HUES6 (cell line): ENCODE results near the gene GPI.
A peak's percentile ranks its signal among the peaks of the same experiment; 100 is the strongest.

Experiments
- H3K27ac ChIP-seq: 2 replicates; pipeline ENCODE4 v1.7.0; 2013; ENCODE audit warnings: low read depth, mild to moderate bottlenecking, low read length, inconsistent platforms
- H3K27me3 ChIP-seq: 2 replicates; pipeline ENCODE4 v1.6.1; 2013; ENCODE audit warnings: low read length; ENCODE audit not compliant: control insufficient read depth, insufficient read depth
- H3K36me3 ChIP-seq: 2 replicates; pipeline ENCODE4 v1.6.1; 2013; ENCODE audit warnings: low read length; ENCODE audit not compliant: control insufficient read depth, insufficient read depth
- H3K4me1 ChIP-seq: 2 replicates; pipeline ENCODE4 v1.6.1; 2013; ENCODE audit warnings: low read length; ENCODE audit not compliant: control insufficient read depth, insufficient read depth
- H3K4me3 ChIP-seq: 2 replicates; pipeline ENCODE4 v1.5.1; 2013; ENCODE audit warnings: low read depth, low read length
- H3K9ac ChIP-seq: one replicate; pipeline ENCODE4 v1.6.1; 2013; ENCODE audit warnings: mild to moderate bottlenecking, low read length
- H3K9me3 ChIP-seq: 2 replicates; pipeline ENCODE4 v1.6.1; 2013; ENCODE audit warnings: low read depth, low read length; ENCODE audit not compliant: control insufficient read depth, insufficient read depth

GPI gene

DNA sequence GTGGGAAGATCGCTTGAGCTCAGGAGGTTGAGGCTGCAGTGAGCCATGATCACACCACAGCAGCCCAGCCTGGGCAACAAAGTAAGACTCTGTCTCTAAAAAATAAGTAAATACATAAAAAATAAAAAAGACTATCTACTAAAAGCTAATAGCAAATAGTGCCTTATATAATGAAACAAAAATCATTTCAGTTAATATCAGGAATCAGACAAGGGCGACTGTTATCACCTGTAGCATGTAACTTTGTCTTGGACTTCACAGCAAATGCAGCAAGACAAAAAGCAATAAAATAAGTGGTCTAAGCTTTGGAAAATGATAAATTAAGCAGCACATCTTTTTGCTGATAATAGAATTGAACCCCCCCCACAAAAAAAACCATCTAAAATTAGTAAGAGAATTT is 21.2 kb upstream of the GPI start:
- peaks cover 56% of the 10 kb centered on the region for H3K36me3 ChIP-seq
- no peak overlapping the region for H3K4me3 ChIP-seq

DNA sequence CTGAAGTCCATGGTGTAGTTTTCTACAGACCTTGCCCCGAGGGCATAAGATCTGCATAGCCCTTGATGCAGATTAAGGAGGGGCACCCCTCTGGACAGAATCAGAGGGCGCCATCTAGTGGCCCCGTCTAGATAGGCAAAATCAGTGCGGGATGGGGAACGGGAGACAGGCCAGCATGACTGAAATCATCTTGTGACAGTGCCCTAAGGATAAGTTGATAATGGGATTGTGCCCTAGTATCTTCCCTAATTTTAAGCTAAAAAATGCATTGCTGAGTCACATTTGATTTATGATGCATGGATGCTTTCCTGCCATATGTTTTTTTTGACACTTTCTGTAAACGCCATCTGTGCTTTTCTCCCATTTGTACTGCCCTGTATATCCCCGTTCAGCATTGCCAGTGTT is 19.0 kb upstream of the GPI start:
- Histone ChIP-seq H3K4me3 (no peak overlapping the region), H3K27me3 (no peaks in the 10 kb centered on the region), H3K27ac (no peak overlapping the region), H3K4me1 (no peaks in the 10 kb centered on the region), H3K36me3 (peaks cover 51% of the 10 kb centered on the region), H3K9ac (no peak overlapping the region), H3K9me3 (no peaks in the 10 kb centered on the region)

More for the DNA sequence above, 21.2 kb upstream of the GPI start:
- H3K27me3 ChIP-seq = no peaks in the 10 kb centered on the region
- H3K9ac ChIP-seq = no peak overlapping the region
- H3K4me1 ChIP-seq = no peaks in the 10 kb centered on the region
- H3K27ac ChIP-seq = no peak overlapping the region
- H3K9me3 ChIP-seq = no peaks in the 10 kb centered on the region

DNA sequence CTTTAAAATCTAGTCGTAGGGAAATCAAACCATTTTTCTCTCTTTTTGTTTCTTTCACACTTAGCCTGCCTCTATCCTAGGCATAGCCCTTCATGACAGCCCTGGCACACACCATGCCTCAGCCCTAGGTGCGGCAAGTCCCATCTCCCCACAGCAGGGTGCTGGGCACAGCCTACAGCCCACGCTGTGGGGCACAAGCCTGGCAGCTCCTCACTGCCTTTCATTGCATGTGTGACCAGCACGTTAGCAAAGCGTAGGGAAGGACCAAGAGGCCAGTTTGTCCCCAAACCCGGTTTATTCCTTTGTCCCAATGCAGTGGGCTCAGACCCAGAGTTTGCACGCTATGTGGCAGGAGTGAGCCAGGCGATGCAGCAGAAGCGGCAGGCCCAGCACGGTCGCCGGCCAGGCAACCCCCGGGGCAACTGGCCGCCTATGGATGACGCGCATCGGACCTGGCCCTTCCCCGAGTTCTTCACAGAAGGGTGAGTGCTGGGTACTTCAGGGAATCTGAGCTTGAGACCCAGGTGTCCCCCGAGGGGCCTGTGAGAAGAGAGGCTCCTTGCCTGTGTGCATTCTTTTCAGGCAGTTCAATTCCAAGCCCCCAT is 17.3 kb upstream of the GPI start:
- Histone ChIP-seq H3K4me1 (no peaks in the 10 kb centered on the region), H3K36me3 (peaks cover 47% of the 10 kb centered on the region), H3K9ac (no peak overlapping the region), H3K9me3 (no peaks in the 10 kb centered on the region), H3K27me3 (no peaks in the 10 kb centered on the region), H3K27ac (no peak overlapping the region), H3K4me3 (no peak overlapping the region)

DNA sequence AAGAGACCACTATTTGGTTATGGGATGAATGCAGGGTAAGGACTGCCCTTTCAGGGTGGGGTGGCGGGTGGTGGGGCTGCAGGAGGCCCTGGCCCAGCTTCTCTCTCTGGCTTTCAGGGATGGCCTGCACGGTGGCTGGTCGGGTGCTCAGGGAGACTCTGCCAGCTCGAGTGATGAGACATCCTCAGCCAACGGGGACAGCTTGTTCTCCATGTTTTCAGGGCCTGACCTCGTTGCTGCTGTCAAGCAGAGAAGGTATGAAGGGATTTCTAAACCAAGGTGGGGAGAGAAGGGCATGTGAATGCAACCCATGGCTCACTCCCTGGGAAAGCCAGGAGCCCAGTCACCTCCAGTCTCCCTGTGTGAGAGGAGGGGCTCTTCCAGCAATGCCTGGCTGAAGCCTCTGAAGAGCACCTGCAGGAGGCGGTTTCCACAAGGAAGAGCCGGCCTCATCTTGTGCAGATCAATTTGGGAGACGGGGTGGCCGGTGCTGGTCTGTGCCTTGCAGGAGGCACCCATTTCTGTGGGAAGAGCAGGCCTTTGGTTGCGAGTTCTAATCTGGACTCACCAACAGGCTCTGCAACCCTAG is 16.0 kb upstream of the GPI start:
- H3K9ac ChIP-seq = no peak overlapping the region
- peaks cover 46% of the 10 kb centered on the region for H3K36me3 ChIP-seq
- H3K9me3 ChIP-seq = no peaks in the 10 kb centered on the region
- no peaks in the 10 kb centered on the region for H3K27me3 ChIP-seq
- no peak overlapping the region for H3K27ac ChIP-seq
- H3K4me3 ChIP-seq = no peak overlapping the region
- no peaks in the 10 kb centered on the region for H3K4me1 ChIP-seq

DNA sequence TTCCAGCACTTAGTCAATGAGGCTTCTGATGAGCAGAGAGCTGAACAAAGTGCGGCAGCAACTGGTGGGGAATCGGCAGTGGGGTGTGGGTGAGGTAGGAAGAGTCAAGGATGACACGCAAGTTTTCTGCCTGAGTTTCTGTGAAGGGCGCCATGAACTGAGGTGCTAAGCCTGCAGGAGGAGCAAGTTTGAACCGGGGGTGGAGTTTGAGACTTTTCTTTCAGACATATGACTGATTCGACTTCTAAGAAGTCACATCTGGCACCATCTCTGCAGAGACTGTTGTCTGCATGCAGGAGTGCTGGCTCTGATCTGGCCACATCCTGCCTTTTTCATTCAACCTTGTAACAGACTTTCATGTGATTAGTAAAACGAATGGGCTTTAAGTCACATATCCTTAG is 14.8 kb upstream of the GPI start:
- Histone ChIP-seq H3K36me3 (peaks cover 44% of the 10 kb centered on the region), H3K4me1 (no peaks in the 10 kb centered on the region), H3K27ac (no peak overlapping the region), H3K9me3 (no peaks in the 10 kb centered on the region), H3K4me3 (no peak overlapping the region), H3K27me3 (no peaks in the 10 kb centered on the region), H3K9ac (no peak overlapping the region)

DNA sequence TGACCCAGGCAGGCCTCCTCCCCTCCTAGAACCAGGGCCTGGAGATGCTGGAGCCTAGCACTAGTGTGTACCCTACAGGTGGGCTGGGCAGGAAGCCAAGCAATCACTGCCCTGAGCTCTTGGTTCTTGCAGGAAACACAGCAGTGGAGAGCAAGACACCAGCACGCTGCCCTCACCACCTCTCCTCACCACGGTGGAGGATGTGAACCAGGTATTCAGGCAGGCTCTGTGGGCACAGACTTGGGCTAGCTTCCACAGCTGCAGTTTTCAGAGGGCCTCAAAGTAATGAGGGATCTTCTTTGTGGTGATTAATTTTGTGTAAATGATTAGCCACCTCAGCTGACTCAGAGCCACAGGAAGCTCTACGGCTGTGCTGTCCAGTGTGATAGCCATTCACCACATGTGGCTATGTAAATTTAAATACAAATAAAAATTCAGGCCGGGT is 13.6 kb upstream of the GPI start:
- no peaks in the 10 kb centered on the region for H3K27me3 ChIP-seq
- H3K27ac ChIP-seq = no peak overlapping the region
- no peak overlapping the region for H3K4me3 ChIP-seq
- H3K36me3 ChIP-seq = peaks cover 41% of the 10 kb centered on the region
- no peaks in the 10 kb centered on the region for H3K9me3 ChIP-seq
- no peaks in the 10 kb centered on the region for H3K4me1 ChIP-seq
- H3K9ac ChIP-seq = no peak overlapping the region

DNA sequence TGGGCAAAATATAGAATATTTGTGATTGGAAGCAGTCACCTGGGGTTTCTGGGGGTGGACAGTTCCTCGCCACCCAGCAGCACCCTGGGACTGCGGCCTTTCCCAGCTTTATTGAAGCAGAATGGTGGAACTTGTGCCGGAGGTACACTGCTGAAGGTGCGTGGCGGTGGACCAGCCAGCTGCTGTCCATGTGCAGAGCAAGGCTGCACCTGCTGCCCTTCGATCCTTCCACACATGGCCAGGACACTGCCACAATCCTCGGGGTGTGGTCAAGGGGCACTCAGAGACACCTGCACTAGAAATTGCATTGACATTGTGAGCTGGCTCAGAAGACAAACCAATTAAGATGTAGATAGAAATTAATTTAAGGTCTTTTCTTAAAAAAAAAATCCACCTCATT is 11.4 kb upstream of the GPI start:
- H3K4me1 ChIP-seq = peaks cover 4% of the 10 kb centered on the region
- no peak overlapping the region for H3K4me3 ChIP-seq
- H3K9me3 ChIP-seq = no peaks in the 10 kb centered on the region
- peaks cover 33% of the 10 kb centered on the region for H3K36me3 ChIP-seq
- no peak overlapping the region for H3K9ac ChIP-seq
- H3K27ac ChIP-seq = no peak overlapping the region
- no peaks in the 10 kb centered on the region for H3K27me3 ChIP-seq

DNA sequence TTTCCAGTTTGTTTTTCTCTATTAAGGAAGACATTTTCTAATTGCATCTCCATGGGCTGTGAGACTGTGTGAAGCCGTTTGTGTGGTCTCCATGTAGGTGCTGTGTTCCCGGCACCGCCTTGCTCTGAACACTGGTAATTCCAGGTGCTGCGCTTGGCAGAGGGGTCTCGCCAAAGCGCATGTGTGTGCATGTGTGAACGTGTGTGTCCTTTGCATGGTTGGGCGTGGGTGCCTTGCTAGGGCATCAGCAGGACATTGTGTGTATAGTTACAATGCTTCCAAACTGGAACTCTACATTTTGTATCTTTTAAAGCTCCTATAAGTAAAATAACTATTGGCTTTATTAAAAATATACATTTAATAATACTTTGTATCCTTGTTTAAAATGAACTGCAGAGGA is 9.8 kb upstream of the GPI start:
- Histone ChIP-seq H3K9ac (no peak overlapping the region), H3K27ac (no peak overlapping the region), H3K4me3 (no peak overlapping the region), H3K9me3 (no peaks in the 10 kb centered on the region), H3K36me3 (peaks cover 19% of the 10 kb centered on the region), H3K27me3 (no peaks in the 10 kb centered on the region), H3K4me1 (peaks cover 14% of the 10 kb centered on the region)

DNA sequence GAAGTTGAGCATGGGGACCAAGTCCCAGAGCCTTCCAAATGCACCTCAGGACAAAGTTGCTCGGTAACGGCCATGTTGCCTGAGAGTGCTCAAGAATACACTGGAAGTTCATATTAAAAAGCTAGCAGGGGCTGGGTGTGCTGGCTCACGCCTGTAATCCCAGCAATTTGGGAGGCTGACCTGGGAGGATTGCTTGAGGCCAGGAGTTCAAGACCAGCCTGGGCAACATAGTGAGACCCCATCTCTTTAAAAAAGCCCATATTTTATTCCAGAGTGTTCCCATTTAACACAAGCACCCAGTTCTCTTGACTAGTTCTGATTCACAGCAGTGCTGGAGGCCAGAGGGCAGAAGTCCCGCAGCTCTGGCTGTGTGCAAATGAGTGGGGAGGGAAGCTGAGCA is 8.1 kb upstream of the GPI start:
- Histone ChIP-seq H3K9ac (no peak overlapping the region), H3K27me3 (no peaks in the 10 kb centered on the region), H3K4me3 (no peak overlapping the region), H3K36me3 (peaks cover 12% of the 10 kb centered on the region), H3K27ac (no peak overlapping the region), H3K9me3 (no peaks in the 10 kb centered on the region), H3K4me1 (peaks cover 14% of the 10 kb centered on the region)

DNA sequence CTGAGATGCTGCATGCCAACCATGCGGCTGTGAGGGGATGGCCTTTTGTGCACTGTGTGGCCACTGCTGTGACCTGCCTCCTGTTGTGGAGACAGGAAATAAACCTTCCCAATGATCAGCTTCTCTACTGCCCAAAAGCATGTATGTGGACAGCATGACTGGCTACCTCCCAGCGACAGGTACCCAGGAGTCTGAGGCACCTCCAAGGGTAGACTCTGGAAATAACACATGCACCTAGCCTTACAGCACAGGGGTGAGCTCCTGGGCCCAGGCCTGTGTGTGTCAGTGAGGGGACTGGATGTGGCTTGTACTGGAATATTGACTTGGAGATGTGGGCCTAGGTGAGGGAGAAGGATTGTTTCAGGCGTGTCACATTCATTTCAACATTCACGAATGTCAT is 7.6 kb upstream of the GPI start:
- Histone ChIP-seq H3K36me3 (peaks cover 8% of the 10 kb centered on the region), H3K4me3 (no peak overlapping the region), H3K4me1 (peaks cover 14% of the 10 kb centered on the region), H3K9me3 (no peaks in the 10 kb centered on the region), H3K27me3 (no peaks in the 10 kb centered on the region), H3K9ac (no peak overlapping the region), H3K27ac (no peak overlapping the region)

DNA sequence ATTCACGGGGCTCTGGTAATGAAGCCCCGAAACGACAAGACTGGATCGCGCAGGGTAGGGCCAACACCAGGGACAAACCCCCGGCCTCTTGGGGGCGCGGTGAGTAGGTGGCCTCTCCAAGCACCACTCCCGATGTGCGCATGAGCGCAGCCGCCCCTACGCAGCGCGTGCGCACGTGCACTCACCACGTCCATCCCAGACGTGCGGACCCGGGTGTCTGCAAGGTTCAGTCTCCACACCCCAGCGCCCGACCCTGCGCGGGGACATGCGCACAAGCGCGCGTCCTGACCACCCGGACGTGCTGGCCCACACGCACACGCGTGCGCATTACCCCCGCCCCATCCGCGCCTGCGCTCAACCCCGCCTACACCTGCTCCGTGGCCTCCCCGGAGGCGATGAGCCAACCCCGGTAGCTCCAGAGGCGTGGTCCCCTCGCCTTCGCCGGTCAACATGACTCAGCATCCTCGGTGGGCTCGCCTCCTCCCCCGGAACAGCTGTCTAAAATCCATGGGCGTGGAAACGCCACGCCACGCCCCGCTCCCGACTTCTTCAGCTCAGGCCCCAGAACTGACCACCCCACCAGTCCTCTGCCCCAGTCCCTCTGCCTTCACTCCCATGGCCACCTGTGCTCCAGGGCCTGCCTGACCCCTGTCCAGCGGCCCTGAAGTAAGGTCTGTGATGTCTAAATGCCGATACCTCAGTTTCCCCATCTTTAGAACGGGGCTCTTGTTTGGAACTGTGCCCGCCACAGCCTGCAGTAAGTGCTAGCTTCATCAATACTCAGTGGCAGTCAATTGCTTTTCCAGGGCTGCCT is 5.6 kb upstream of the GPI start:
- Histone ChIP-seq H3K9me3 (no peaks in the 10 kb centered on the region), H3K27ac (peak overlapping the region; percentile 42), H3K9ac (peak overlapping the region; percentile 63), H3K4me3 (peak overlapping the region; percentile 59), H3K4me1 (peaks cover 14% of the 10 kb centered on the region), H3K27me3 (no peaks in the 10 kb centered on the region), H3K36me3 (no peaks in the 10 kb centered on the region)
